GM10266 (cell line): Measurements from ENCODE around the gene PARM1.

Source experiments
- DNase-seq: peaks from one replicate; pipeline ENCODE4 v3.0.0; 2012; ENCODE audit errors: extremely low spot score
- TF ChIP-seq, protein P1 (sequence below): IDR thresholded peaks from 2 replicates; pipeline ENCODE4 v1.5.1; 2012; ENCODE audit warnings: mild to moderate bottlenecking, low read depth; ENCODE audit not compliant: control insufficient read depth, insufficient read depth; ENCODE audit errors: missing control alignments

PARM1 gene

DNA sequence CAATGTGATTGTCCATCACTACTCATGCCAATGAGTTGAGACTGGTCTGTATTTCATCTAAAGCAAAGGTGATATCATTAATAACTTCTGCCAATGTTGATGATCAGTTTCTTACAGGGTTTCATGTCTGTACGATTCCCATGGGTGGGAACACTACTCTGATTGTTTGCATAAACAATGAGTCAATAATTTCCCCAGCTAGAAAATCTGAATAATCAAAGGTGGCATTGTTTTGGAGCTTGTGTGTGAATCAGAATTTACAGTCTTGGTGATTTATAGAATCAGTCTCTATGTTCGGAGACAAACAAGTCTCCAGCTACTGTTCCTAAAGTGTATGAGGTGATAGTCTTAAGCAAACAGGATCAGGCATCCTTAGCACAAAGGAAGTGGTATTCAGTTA lies 35.5 kb upstream of the PARM1 start:
- no peak for DNase-seq
- TF ChIP-seq, protein P1, sequence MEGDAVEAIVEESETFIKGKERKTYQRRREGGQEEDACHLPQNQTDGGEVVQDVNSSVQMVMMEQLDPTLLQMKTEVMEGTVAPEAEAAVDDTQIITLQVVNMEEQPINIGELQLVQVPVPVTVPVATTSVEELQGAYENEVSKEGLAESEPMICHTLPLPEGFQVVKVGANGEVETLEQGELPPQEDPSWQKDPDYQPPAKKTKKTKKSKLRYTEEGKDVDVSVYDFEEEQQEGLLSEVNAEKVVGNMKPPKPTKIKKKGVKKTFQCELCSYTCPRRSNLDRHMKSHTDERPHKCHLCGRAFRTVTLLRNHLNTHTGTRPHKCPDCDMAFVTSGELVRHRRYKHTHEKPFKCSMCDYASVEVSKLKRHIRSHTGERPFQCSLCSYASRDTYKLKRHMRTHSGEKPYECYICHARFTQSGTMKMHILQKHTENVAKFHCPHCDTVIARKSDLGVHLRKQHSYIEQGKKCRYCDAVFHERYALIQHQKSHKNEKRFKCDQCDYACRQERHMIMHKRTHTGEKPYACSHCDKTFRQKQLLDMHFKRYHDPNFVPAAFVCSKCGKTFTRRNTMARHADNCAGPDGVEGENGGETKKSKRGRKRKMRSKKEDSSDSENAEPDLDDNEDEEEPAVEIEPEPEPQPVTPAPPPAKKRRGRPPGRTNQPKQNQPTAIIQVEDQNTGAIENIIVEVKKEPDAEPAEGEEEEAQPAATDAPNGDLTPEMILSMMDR = no peak

DNA sequence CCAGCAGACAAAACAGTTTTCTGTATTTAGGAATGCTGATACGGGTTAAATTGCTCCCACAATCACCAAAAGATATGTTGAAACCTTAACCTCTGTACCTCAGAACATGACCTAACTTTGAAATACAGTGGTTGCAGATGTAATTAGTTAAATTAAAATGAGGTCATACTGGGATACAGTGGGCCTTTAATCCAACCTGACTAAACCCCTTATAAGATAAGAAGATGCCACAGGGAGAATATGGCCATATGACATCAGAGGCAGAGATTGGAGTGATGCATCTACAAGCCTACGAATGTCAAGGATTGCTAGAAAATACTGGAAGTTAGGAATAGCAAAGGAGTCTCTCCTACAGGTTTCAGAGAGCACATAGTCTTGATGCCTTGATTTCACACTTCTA lies 32.1 kb upstream of the PARM1 start:
- no peak for DNase-seq
- TF ChIP-seq, protein P1 = no peak

DNA sequence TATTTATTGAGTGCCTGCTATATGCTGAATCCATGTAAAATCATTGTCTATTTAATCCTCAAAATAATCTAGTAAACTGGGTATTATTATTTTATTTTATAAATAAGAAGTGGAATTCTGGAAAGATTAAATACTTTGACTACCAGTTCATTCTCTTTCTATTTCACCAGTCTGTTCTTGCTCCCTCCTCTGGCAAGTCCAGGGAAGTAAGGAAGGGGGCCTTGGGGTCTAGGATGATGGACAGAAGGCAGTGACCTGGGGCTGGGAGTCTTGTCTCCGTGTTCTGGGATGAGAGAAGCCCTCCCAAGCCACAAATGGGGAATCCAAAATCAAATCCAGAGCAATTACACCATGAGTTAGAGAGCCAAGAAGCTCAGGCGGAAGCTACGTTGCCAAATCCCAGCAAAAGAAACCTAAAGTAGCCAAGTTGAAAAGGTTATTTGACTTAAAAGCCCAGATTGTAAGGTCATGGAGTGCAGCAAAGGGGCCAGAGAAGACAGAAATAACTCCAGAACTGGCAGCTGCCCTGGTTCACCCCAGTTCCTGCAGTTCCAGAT lies 28.3 kb upstream of the PARM1 start:
- no peak for DNase-seq
- TF ChIP-seq, protein P1 = no peak

DNA sequence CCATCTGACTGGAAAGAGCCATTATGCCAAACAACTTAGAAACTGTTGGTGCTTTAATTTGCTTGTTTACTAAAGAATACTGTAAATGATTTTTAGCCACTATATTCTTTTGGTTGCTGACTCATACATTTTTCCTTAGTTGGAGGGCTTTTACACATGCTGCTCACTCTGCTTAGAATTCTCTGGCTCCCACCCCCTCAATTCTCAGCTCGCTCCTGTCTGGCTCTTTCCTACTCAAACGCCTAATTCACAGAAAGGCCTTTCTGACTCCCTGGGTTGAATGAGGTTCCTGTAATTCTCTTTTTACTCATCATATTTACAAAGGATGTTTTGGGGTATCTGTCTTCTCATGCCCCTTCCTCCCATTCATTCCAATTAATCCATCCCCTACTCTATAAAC lies 26.1 kb upstream of the PARM1 start:
- TF ChIP-seq, protein P1 = no peak
- no peak for DNase-seq

DNA sequence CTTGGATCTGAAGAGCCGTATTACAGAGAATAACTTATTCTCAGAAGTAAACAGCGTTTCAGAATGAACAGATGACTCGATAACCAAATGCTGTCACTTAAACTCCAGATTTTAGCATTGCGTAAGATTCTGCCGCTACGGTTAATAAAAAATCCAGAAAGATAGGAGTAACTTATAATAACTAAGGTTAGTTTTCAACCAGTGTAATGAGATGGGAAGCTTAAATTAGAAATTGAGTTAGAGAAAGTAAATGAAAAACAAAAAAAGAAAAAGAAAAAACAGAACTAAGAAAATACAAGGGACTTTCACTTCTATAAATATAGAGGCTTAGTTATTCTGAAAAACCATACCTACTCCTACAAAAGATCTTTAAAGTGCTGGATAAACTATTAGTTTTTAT lies 13.1 kb upstream of the PARM1 start:
- DNase-seq = no peak
- TF ChIP-seq, protein P1 = no peak

DNA sequence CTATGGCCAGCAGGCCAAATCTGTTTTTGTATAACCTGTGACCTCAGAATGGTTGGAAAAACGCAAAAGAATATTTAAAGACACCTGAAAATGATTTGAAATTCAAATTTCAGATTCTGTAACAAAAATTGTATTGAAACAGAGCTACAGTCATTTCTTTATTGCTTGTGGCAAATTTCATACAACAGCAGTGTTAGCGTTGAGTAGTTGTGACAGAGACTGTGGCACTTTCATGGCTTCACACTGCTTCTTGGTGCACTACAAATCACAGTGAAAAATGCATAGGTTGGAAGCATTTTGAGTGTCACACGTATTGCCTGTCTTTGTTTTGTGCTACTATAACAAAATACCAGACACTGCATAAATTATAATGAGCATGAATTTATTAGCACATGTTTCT lies 12.2 kb upstream of the PARM1 start:
- DNase-seq = no peak
- TF ChIP-seq, protein P1 = no peak

DNA sequence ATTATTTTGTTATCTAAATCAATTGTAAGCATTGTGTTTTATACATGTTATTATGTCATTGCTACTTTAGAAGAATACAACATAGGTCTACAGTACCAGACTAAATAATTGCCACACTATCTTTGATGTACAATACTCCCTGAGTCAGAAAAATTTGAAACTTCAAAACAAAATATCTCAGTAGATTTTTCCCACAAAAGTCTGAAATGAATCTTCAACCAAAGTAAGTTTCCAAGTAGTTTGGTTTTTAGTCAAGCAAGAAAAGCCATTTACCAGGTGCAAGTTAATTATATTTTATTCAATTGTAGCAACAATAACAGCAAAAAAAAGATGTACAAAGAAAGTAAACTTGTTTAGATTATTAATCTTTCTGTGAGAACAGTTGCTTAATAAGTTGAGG lies 11.4 kb upstream of the PARM1 start:
- no peak for DNase-seq
- TF ChIP-seq, protein P1 = no peak
